ENCODE measurements around the gene RFTN1.

The RFTN1 gene

GRCh38 chr3:16334909-16335308, 178.6 kb downstream of the RFTN1 start:
- no peak overlapping the region for H3K27ac ChIP-seq (replicated peaks; ENCODE audit: low read length)
- peaks cover 2 to 4% of the 10 kb centered on the region in 2 donors for H3K36me3 ChIP-seq (replicated peaks in 1 of 2; ENCODE audit: control insufficient read depth in 2 of 2, insufficient read depth in 2 of 2, low read length in 2 of 2)
- H3K18ac ChIP-seq (ENCODE audit: low read length): no peak overlapping the region
- H3K9me3 ChIP-seq (replicated peaks in 1 of 2; ENCODE audit: control insufficient read depth in 2 of 2, insufficient read depth in 1 of 2, low read depth in 1 of 2, low read length in 2 of 2): peaks cover 4 to 25% of the 10 kb centered on the region in 2 donors
- no peak overlapping the region for H2BK15ac ChIP-seq (ENCODE audit: low read length)
- H3K79me1 ChIP-seq (ENCODE audit: low read depth, low read length): no peaks in the 10 kb centered on the region
- no CpG with 5 or more reads among the region's 4 CpGs for WGBS, 2 donors (ENCODE audit: extremely low coverage in 2 of 2, insufficient read length in 2 of 2, insufficient replicate concordance in 1 of 2)
- H2BK5ac ChIP-seq (ENCODE audit: low read length): no peak overlapping the region
- no peaks in the 10 kb centered on the region for H3K27me3 ChIP-seq (ENCODE audit: control insufficient read depth in 3 of 3, insufficient read depth in 3 of 3, low read depth in 1 of 3, low read length in 3 of 3)
- no peak overlapping the region for H2AFZ ChIP-seq (ENCODE audit: low read length)
- H3K23ac ChIP-seq (ENCODE audit: low read depth, low read length, poor library complexity): no peak overlapping the region
- no peak overlapping the region for H3K14ac ChIP-seq (ENCODE audit: low read length)
- no peak overlapping the region for H3K4me2 ChIP-seq (ENCODE audit: insufficient read depth, low read length, poor library complexity, severe bottlenecking)
- H4K91ac ChIP-seq (ENCODE audit: low read depth, low read length, poor library complexity): no peak overlapping the region
- peaks cover 15 to 27% of the 10 kb centered on the region in 2 donors for H3K4me1 ChIP-seq (ENCODE audit: control insufficient read depth in 2 of 2, insufficient read depth in 1 of 2, low read depth in 1 of 2, low read length in 2 of 2)
- DNase-seq (ENCODE audit: low spot score): no peak
- no peak overlapping the region for H2BK120ac ChIP-seq (ENCODE audit: low read depth, low read length)
- H3K4me3 ChIP-seq (ENCODE audit: low read length in 2 of 2): no peak overlapping the region
- H3K4ac ChIP-seq (ENCODE audit: low read length): no peak overlapping the region
- no peak overlapping the region for H2AK5ac ChIP-seq (ENCODE audit: low read depth, low read length)
- H2BK12ac ChIP-seq (ENCODE audit: low read length): no peak overlapping the region
- H4K8ac ChIP-seq (ENCODE audit: low read depth, low read length): no peak overlapping the region
- no peak overlapping the region for H3K9ac ChIP-seq (ENCODE audit: low read depth, low read length, poor library complexity)

GRCh38 chr3:16332904-16333426, 180.5 kb downstream of the RFTN1 start:
- H3K4me2 ChIP-seq (ENCODE audit: insufficient read depth, low read length, poor library complexity, severe bottlenecking): no peak overlapping the region
- H3K9ac ChIP-seq (ENCODE audit: low read depth, low read length, poor library complexity): no peak overlapping the region
- H3K79me1 ChIP-seq (ENCODE audit: low read depth, low read length): no peaks in the 10 kb centered on the region
- H3K36me3 ChIP-seq (replicated peaks in 1 of 2; ENCODE audit: control insufficient read depth in 2 of 2, insufficient read depth in 2 of 2, low read length in 2 of 2): peaks cover 2 to 4% of the 10 kb centered on the region in 2 donors
- no peak overlapping the region for H2BK12ac ChIP-seq (ENCODE audit: low read length)
- H3K27ac ChIP-seq (replicated peaks; ENCODE audit: low read length): no peak overlapping the region
- WGBS, 2 donors (ENCODE audit: extremely low coverage in 2 of 2, insufficient read length in 2 of 2, insufficient replicate concordance in 1 of 2): no CpG with 5 or more reads among the region's 1 CpG
- H4K8ac ChIP-seq (ENCODE audit: low read depth, low read length): no peak overlapping the region
- no peak for DNase-seq (ENCODE audit: low spot score)
- peaks cover 4 to 25% of the 10 kb centered on the region in 2 donors for H3K9me3 ChIP-seq (replicated peaks in 1 of 2; ENCODE audit: control insufficient read depth in 2 of 2, insufficient read depth in 1 of 2, low read depth in 1 of 2, low read length in 2 of 2)
- H2BK15ac ChIP-seq (ENCODE audit: low read length): no peak overlapping the region
- H3K23ac ChIP-seq (ENCODE audit: low read depth, low read length, poor library complexity): no peak overlapping the region
- H3K18ac ChIP-seq (ENCODE audit: low read length): no peak overlapping the region
- H3K27me3 ChIP-seq (ENCODE audit: control insufficient read depth in 3 of 3, insufficient read depth in 3 of 3, low read depth in 1 of 3, low read length in 3 of 3): no peaks in the 10 kb centered on the region
- peaks cover 14 to 30% of the 10 kb centered on the region in 2 donors for H3K4me1 ChIP-seq (ENCODE audit: control insufficient read depth in 2 of 2, insufficient read depth in 1 of 2, low read depth in 1 of 2, low read length in 2 of 2)
- H3K4ac ChIP-seq (ENCODE audit: low read length): no peak overlapping the region
- H2BK120ac ChIP-seq (ENCODE audit: low read depth, low read length): no peak overlapping the region
- H2BK5ac ChIP-seq (ENCODE audit: low read length): no peak overlapping the region
- no peak overlapping the region for H3K4me3 ChIP-seq (ENCODE audit: low read length in 2 of 2)
- H2AFZ ChIP-seq (ENCODE audit: low read length): no peak overlapping the region
- H4K91ac ChIP-seq (ENCODE audit: low read depth, low read length, poor library complexity): no peak overlapping the region
- H2AK5ac ChIP-seq (ENCODE audit: low read depth, low read length): no peak overlapping the region
- H3K14ac ChIP-seq (ENCODE audit: low read length): no peak overlapping the region

- H3K4me3 ChIP-seq (ENCODE audit: low read length in 2 of 2): no peak overlapping the region
- peaks cover 4 to 25% of the 10 kb centered on the region in 2 donors for H3K9me3 ChIP-seq (replicated peaks in 1 of 2; ENCODE audit: control insufficient read depth in 2 of 2, insufficient read depth in 1 of 2, low read depth in 1 of 2, low read length in 2 of 2)
- H3K18ac ChIP-seq (ENCODE audit: low read length): no peak overlapping the region
- H4K91ac ChIP-seq (ENCODE audit: low read depth, low read length, poor library complexity): no peak overlapping the region
- no peak overlapping the region for H4K8ac ChIP-seq (ENCODE audit: low read depth, low read length)
- no peak overlapping the region for H2AFZ ChIP-seq (ENCODE audit: low read length)
- H3K23ac ChIP-seq (ENCODE audit: low read depth, low read length, poor library complexity): no peak overlapping the region
- WGBS, 2 donors (ENCODE audit: extremely low coverage in 2 of 2, insufficient read length in 2 of 2, insufficient replicate concordance in 1 of 2): no CpG with 5 or more reads among the region's 3 CpGs
- H3K79me1 ChIP-seq (ENCODE audit: low read depth, low read length): no peaks in the 10 kb centered on the region
- no peak overlapping the region for H3K27ac ChIP-seq (replicated peaks; ENCODE audit: low read length)
- H2BK15ac ChIP-seq (ENCODE audit: low read length): no peak overlapping the region
- no peak overlapping the region for H3K14ac ChIP-seq (ENCODE audit: low read length)
- no peaks in the 10 kb centered on the region for H3K27me3 ChIP-seq (ENCODE audit: control insufficient read depth in 3 of 3, insufficient read depth in 3 of 3, low read depth in 1 of 3, low read length in 3 of 3)
- no peak overlapping the region for H3K4me2 ChIP-seq (ENCODE audit: insufficient read depth, low read length, poor library complexity, severe bottlenecking)
- H3K4me1 ChIP-seq (ENCODE audit: control insufficient read depth in 2 of 2, insufficient read depth in 1 of 2, low read depth in 1 of 2, low read length in 2 of 2): peaks cover 15 to 30% of the 10 kb centered on the region in 2 donors
- no peak overlapping the region for H2AK5ac ChIP-seq (ENCODE audit: low read depth, low read length)
- peaks cover 2 to 4% of the 10 kb centered on the region in 2 donors for H3K36me3 ChIP-seq (replicated peaks in 1 of 2; ENCODE audit: control insufficient read depth in 2 of 2, insufficient read depth in 2 of 2, low read length in 2 of 2)
- H2BK12ac ChIP-seq (ENCODE audit: low read length): no peak overlapping the region
- no peak overlapping the region for H3K4ac ChIP-seq (ENCODE audit: low read length)
- H2BK5ac ChIP-seq (ENCODE audit: low read length): no peak overlapping the region
- no peak overlapping the region for H3K9ac ChIP-seq (ENCODE audit: low read depth, low read length, poor library complexity)
- no peak for DNase-seq (ENCODE audit: low spot score)
- no peak overlapping the region for H2BK120ac ChIP-seq (ENCODE audit: low read depth, low read length)
Observed at GRCh38 chr3:16331319-16331883, 182.1 kb downstream of the RFTN1 start.

GRCh38 chr3:16330351-16330750, 183.1 kb downstream of the RFTN1 start:
- Histone ChIP-seq H3K4me1 (ENCODE audit: control insufficient read depth in 2 of 2, insufficient read depth in 1 of 2, low read depth in 1 of 2, low read length in 2 of 2) (peaks cover 11 to 27% of the 10 kb centered on the region in 2 donors), H3K23ac (ENCODE audit: low read depth, low read length, poor library complexity) (no peak overlapping the region), H3K79me1 (ENCODE audit: low read depth, low read length) (no peaks in the 10 kb centered on the region), H2BK120ac (ENCODE audit: low read depth, low read length) (no peak overlapping the region), H3K36me3 (replicated peaks in 1 of 2; ENCODE audit: control insufficient read depth in 2 of 2, insufficient read depth in 2 of 2, low read length in 2 of 2) (peaks cover 7 to 12% of the 10 kb centered on the region in 2 donors), H3K27me3 (ENCODE audit: control insufficient read depth in 3 of 3, insufficient read depth in 3 of 3, low read depth in 1 of 3, low read length in 3 of 3) (no peaks in the 10 kb centered on the region), H2BK15ac (ENCODE audit: low read length) (no peak overlapping the region), H4K8ac (ENCODE audit: low read depth, low read length) (no peak overlapping the region), H3K18ac (ENCODE audit: low read length) (no peak overlapping the region), H4K91ac (ENCODE audit: low read depth, low read length, poor library complexity) (no peak overlapping the region), H2AFZ (ENCODE audit: low read length) (peak overlapping the region; percentile 65), H3K14ac (ENCODE audit: low read length) (no peak overlapping the region), H2BK12ac (ENCODE audit: low read length) (no peak overlapping the region), H3K4me2 (ENCODE audit: insufficient read depth, low read length, poor library complexity, severe bottlenecking) (no peak overlapping the region), H2BK5ac (ENCODE audit: low read length) (no peak overlapping the region), H3K27ac (replicated peaks; ENCODE audit: low read length) (peak overlapping the region; percentile 77), H3K4me3 (ENCODE audit: low read length in 2 of 2) (no peak overlapping the region), H3K9ac (ENCODE audit: low read depth, low read length, poor library complexity) (no peak overlapping the region), H3K9me3 (replicated peaks in 1 of 2; ENCODE audit: control insufficient read depth in 2 of 2, insufficient read depth in 1 of 2, low read depth in 1 of 2, low read length in 2 of 2) (peaks cover 4 to 25% of the 10 kb centered on the region in 2 donors), H2AK5ac (ENCODE audit: low read depth, low read length) (no peak overlapping the region), H3K4ac (ENCODE audit: low read length) (no peak overlapping the region)
- no peak for DNase-seq (ENCODE audit: low spot score)
- WGBS, 2 donors (ENCODE audit: extremely low coverage in 2 of 2, insufficient read length in 2 of 2, insufficient replicate concordance in 1 of 2): no CpG with 5 or more reads among the region's 4 CpGs

All from neuronal stem cell (in vitro differentiated cells).